GM12865 (cell line): ENCODE data around the gene HRH2.

ENCODE experiments used
- DNase-seq: peaks from one replicate; pipeline ENCODE4 v3.0.0; 2010; ENCODE audit warnings: low read depth
- H3K4me3 ChIP-seq: 2 replicates; pipeline ENCODE4 v1.5.1; 2011; ENCODE audit warnings: mild to moderate bottlenecking, low read depth, low read length, control low read depth
- CTCF ChIP-seq: IDR thresholded peaks from 2 replicates; pipeline ENCODE4 v1.5.1; 2011; ENCODE audit warnings: low read length, control low read depth, low read depth, inconsistent platforms; ENCODE audit not compliant: insufficient read depth; ENCODE audit errors: missing control alignments

Gene HRH2

GRCh38 chr5:175627739-175628138 is 30.1 kb upstream of the HRH2 start:
- no peak for TF ChIP-seq CTCF
- H3K4me3 ChIP-seq, result no peak overlapping the region
- DNase-seq, result no peak

- no peak for DNase-seq
- H3K4me3 ChIP-seq, result no peak overlapping the region
- no peak for TF ChIP-seq CTCF
Measured at GRCh38 chr5:175628668-175629067, 29.2 kb upstream of the HRH2 start.

GRCh38 chr5:175629261-175629660 is 28.6 kb upstream of the HRH2 start:
- TF ChIP-seq CTCF, result no peak
- no peak for DNase-seq
- H3K4me3 ChIP-seq, result no peak overlapping the region

- no peak for DNase-seq
- no peak overlapping the region for H3K4me3 ChIP-seq
- no peak for TF ChIP-seq CTCF
Measured at GRCh38 chr5:175629793-175630192, 28.1 kb upstream of the HRH2 start.

- no peak overlapping the region for H3K4me3 ChIP-seq
- TF ChIP-seq CTCF, result no peak
- no peak for DNase-seq
Measured at GRCh38 chr5:175635854-175636584, 21.9 kb upstream of the HRH2 start.

GRCh38 chr5:175638305-175638704 is 19.6 kb upstream of the HRH2 start:
- TF ChIP-seq CTCF, result no peak
- DNase-seq, result no peak
- no peak overlapping the region for H3K4me3 ChIP-seq
